Loucy (cell line): ENCODE measurements around the gene COPS2.

Experiments used
- EZH2phosphoT487 ChIP-seq: fragments of 200-600 bp; IDR thresholded peaks from 2 replicates; pipeline ENCODE4 v1.6.1; 2018; ENCODE audit warnings: antibody characterized with exemption, mild to moderate bottlenecking, moderate library complexity, borderline replicate concordance
- TF ChIP-seq, protein P1 (sequence below): fragments of 200-600 bp; sonication (generic); conservative IDR thresholded peaks from 2 replicates; pipeline ENCODE4 v1.5.1; 2014; ENCODE audit warnings: mild to moderate bottlenecking, antibody characterized with exemption, low read length

DNA sequence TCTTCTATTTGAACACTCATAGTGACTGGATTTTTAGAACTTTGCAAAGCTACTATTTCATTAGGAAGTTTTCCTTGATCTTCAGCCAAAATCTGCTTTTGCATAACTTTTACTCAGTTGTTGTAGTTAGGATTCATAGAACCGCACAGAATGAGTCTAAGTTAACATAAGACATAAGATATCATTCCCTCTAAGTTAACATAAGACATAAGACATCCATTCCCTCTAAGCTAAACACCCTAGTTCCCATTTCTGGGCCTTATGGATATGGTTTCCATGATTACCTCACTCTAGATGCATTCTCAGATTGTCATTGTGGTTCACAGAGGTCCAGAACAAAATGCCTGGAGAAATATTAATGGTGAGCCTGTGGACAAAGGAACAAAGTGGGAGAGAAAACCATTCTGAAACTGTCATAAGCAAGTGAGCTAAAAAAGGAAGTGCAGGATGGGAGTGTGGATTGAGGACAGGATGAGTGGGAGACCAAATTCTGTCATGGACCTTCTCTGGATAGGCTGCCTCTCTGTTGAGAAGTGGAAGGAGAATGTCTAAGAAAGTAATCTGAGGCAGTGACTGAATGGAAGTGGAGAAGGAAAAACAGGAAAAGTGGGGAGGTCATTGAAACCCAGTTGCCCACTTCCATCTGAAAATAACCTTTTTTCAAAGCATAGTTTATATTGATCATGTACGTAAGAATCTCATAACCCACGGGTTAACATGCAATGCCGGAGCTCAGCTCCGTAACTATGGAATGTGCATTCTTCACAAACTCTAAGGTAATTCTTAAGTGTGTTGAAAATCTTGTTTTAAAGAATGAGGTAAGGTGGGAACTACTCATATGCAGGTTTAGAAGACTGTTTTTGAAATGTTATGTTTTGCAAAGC, 71.8 kb downstream of the COPS2 start:
- TF ChIP-seq, protein P1, sequence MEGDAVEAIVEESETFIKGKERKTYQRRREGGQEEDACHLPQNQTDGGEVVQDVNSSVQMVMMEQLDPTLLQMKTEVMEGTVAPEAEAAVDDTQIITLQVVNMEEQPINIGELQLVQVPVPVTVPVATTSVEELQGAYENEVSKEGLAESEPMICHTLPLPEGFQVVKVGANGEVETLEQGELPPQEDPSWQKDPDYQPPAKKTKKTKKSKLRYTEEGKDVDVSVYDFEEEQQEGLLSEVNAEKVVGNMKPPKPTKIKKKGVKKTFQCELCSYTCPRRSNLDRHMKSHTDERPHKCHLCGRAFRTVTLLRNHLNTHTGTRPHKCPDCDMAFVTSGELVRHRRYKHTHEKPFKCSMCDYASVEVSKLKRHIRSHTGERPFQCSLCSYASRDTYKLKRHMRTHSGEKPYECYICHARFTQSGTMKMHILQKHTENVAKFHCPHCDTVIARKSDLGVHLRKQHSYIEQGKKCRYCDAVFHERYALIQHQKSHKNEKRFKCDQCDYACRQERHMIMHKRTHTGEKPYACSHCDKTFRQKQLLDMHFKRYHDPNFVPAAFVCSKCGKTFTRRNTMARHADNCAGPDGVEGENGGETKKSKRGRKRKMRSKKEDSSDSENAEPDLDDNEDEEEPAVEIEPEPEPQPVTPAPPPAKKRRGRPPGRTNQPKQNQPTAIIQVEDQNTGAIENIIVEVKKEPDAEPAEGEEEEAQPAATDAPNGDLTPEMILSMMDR, result no peak
- no peak for TF ChIP-seq EZH2phosphoT487
